WTC11 (cell line): Measurements from ENCODE around the gene PGAP6. TPM values are rescaled to one million over a fixed set of nuclear protein-coding genes. Genes with fewer than 3 reads are reported as not detected.

Source experiments
- ATAC-seq: fragments of 200-7000 bp; cut with Tn5 transposase; 2 replicates; pipeline ENCODE4 v1.10.0; 2021; ENCODE audit warnings: mild to moderate bottlenecking, moderate library complexity
- CTCF ChIA-PET: fragments of 300-600 bp; sonication (Branson Sonifier 250); formaldehyde crosslinking; loops from one replicate; lab custom pipeline; 2021; ENCODE audit warnings: antibody characterized with exemption; lab: Charles Lee
- POLR2A ChIA-PET: fragments of 350-600 bp; sonication (Branson Sonifier 250); formaldehyde crosslinking; loops from one replicate; lab custom pipeline; 2021; ENCODE audit warnings: antibody characterized with exemption; lab: Charles Lee
- DNase-seq: peaks from one replicate; pipeline ENCODE4 v3.0.0; 2021; ENCODE audit warnings: low spot score
- H3K27ac Mint-ChIP-seq: 2 replicates; pipeline ENCODE4 v1.8.0; 2021; ENCODE audit warnings: mixed read lengths
- H3K27me3 Mint-ChIP-seq: 2 replicates; pipeline ENCODE4 v1.8.0; 2021; ENCODE audit warnings: low read depth, mild to moderate bottlenecking, moderate library complexity, mixed read lengths
- H3K36me3 Mint-ChIP-seq: 2 replicates; pipeline ENCODE4 v1.8.0; 2021; ENCODE audit warnings: mixed read lengths
- H3K4me1 Mint-ChIP-seq: 2 replicates; pipeline ENCODE4 v1.8.0; 2022; ENCODE audit warnings: mixed read lengths
- H3K4me3 Mint-ChIP-seq: 2 replicates; pipeline ENCODE4 v1.8.0; 2021; ENCODE audit warnings: mild to moderate bottlenecking, moderate library complexity, mixed read lengths
- H3K9me3 Mint-ChIP-seq: 2 replicates; pipeline ENCODE4 v1.8.0; 2021; ENCODE audit warnings: mixed read lengths
- AR ChIP-seq: fragments of 250-450 bp; sonication (Bioruptor Pico); IDR thresholded peaks from 2 replicates; pipeline ENCODE4 v1.9.0; 2021; ENCODE audit warnings: mild to moderate bottlenecking
- CREM ChIP-seq: sonication (generic); formaldehyde crosslinking; IDR thresholded peaks from 2 replicates; pipeline ENCODE4 v1.8.1; 2022; ENCODE audit warnings: mild to moderate bottlenecking, missing genetic modification reagents, moderate library complexity
- ELF4 ChIP-seq: sonication (generic); formaldehyde crosslinking; IDR thresholded peaks from 2 replicates; pipeline ENCODE4 v1.8.1; 2022; ENCODE audit warnings: low read depth, mild to moderate bottlenecking, moderate library complexity, missing genetic modification reagents
- FOXK1 ChIP-seq: sonication (generic); formaldehyde crosslinking; IDR thresholded peaks from 2 replicates; pipeline ENCODE4 v1.8.0; 2022; ENCODE audit warnings: mild to moderate bottlenecking, moderate library complexity, missing genetic modification reagents
- HMGA2 ChIP-seq: fragments of 250-450 bp; sonication (Bioruptor Pico); IDR thresholded peaks from 2 replicates; pipeline ENCODE4 v1.4.0; 2021; ENCODE audit warnings: mild to moderate bottlenecking, moderate library complexity
- IRF2 ChIP-seq: sonication (generic); formaldehyde crosslinking; IDR thresholded peaks from 2 replicates; pipeline ENCODE4 v1.8.0; 2022; ENCODE audit warnings: low read depth, missing genetic modification reagents, borderline replicate concordance
- NFATC4 ChIP-seq: fragments of 250-450 bp; sonication (Bioruptor Pico); IDR thresholded peaks from 2 replicates; pipeline ENCODE4 v1.9.0; 2021; ENCODE audit warnings: mild to moderate bottlenecking
- PRDM15 ChIP-seq: sonication (generic); formaldehyde crosslinking; IDR thresholded peaks from 2 replicates; pipeline ENCODE4 v1.8.0; 2022; ENCODE audit warnings: missing genetic modification reagents
- TP53 ChIP-seq: sonication (generic); formaldehyde crosslinking; IDR thresholded peaks from 2 replicates; pipeline ENCODE4 v1.8.1; 2023; ENCODE audit warnings: mild to moderate bottlenecking, missing genetic modification reagents
- ZNF138 ChIP-seq: sonication (generic); formaldehyde crosslinking; conservative IDR thresholded peaks from 2 replicates; pipeline ENCODE4 v1.8.1; 2022; ENCODE audit warnings: mild to moderate bottlenecking, moderate library complexity, missing genetic modification reagents
- total RNA-seq: library from RNA; stranded (reverse); gene quantifications from 3 replicates; pipeline ENCODE4 v1.2.3, GENCODE V29; 2021
- TF ChIP-seq, protein P1 (sequence below): sonication (generic); formaldehyde crosslinking; IDR thresholded peaks from 2 replicates; pipeline ENCODE4 v1.8.0; 2023; ENCODE audit warnings: mild to moderate bottlenecking, missing genetic modification reagents
- TF ChIP-seq, protein P2 (sequence below): fragments of 250-450 bp; sonication (Bioruptor Pico); conservative IDR thresholded peaks from 2 replicates; pipeline ENCODE4 v1.9.0; 2021; ENCODE audit warnings: mild to moderate bottlenecking
- TF ChIP-seq, protein P3 (sequence below): sonication (generic); formaldehyde crosslinking; IDR thresholded peaks from 2 replicates; pipeline ENCODE4 v1.8.1; 2023; ENCODE audit warnings: mild to moderate bottlenecking, missing genetic modification reagents, moderate library complexity
- TF ChIP-seq, protein P4 (sequence below): sonication (generic); formaldehyde crosslinking; IDR thresholded peaks from 2 replicates; pipeline ENCODE4 v1.8.1; 2022; ENCODE audit warnings: mild to moderate bottlenecking, moderate library complexity, missing genetic modification reagents

The PGAP6 gene
- total RNA-seq, 1 experiment from 2014 or later, result 108 TPM

- TF ChIP-seq ZNF138 (CRISPR knock-in tag) (no peak), CREM (CRISPR knock-in tag) (no peak), PRDM15 (CRISPR knock-in tag) (no peak), AR (CRISPR knock-in tag) (no peak), TP53 (CRISPR knock-in tag) (no peak), IRF2 (CRISPR knock-in tag) (no peak)
- TF ChIP-seq, protein P1, sequence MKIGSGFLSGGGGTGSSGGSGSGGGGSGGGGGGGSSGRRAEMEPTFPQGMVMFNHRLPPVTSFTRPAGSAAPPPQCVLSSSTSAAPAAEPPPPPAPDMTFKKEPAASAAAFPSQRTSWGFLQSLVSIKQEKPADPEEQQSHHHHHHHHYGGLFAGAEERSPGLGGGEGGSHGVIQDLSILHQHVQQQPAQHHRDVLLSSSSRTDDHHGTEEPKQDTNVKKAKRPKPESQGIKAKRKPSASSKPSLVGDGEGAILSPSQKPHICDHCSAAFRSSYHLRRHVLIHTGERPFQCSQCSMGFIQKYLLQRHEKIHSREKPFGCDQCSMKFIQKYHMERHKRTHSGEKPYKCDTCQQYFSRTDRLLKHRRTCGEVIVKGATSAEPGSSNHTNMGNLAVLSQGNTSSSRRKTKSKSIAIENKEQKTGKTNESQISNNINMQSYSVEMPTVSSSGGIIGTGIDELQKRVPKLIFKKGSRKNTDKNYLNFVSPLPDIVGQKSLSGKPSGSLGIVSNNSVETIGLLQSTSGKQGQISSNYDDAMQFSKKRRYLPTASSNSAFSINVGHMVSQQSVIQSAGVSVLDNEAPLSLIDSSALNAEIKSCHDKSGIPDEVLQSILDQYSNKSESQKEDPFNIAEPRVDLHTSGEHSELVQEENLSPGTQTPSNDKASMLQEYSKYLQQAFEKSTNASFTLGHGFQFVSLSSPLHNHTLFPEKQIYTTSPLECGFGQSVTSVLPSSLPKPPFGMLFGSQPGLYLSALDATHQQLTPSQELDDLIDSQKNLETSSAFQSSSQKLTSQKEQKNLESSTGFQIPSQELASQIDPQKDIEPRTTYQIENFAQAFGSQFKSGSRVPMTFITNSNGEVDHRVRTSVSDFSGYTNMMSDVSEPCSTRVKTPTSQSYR (CRISPR knock-in tag), result no peak
- TF ChIP-seq, protein P2, sequence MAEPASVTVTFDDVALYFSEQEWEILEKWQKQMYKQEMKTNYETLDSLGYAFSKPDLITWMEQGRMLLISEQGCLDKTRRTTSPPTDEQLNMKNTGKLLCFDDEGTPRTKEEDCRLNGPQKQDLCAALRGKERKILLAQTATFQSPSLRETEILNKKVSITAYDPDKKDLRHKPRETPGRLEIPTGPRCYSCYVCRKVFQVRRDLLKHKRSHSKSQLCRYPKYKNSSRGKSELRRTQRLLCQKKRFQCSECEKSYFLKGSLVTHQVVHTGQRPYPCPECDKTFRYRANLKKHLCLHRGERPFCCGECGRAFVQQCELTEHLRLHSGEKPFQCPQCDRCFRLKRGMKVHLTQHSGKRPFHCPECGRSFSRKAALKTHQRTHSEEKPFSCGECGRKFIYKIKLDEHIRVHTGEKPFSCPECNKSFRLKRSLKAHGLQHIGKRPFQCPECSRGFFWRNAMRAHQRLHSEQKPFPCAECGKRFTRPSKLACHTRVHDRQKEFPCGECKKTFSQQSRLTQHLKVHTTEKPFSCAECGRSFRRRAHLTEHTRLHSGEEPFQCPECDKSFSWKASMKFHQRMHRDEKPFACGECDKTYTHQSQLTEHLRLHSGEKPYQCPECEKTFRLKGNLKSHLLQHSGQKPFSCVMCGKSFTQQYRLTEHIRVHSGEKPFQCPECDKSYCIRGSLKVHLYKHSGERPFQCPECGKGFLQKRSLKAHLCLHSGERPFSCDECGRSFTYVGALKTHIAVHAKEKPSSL, result no peak
Measured at GRCh38 chr16:324451-325334, 57.1 kb downstream of the PGAP6 start (continued).

DNA sequence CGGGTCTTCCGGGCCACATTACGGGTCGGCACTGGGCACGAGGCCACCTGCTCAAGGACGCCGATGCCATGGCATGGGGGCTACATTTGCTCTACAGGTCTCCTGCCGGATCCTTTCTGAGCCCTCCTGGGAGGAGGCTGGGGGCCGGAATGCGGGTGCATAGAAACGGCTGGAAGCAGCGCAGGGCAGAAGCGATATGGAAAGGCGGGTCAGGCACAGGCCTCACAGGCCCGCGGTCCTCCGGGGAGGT is 57.7 kb downstream of the PGAP6 start:
- H3K9me3 Mint-ChIP-seq, result no peaks in the 10 kb centered on the region
- ATAC-seq (no peak), DNase-seq (no peak)
- peaks cover under 1% of the 10 kb centered on the region; the same call in 1 of the 2 replicates for H3K36me3 Mint-ChIP-seq
- ChIA-PET CTCF (interaction anchor here (0.5 to 1.1 kb wide), 2 partner anchors 29 to 1577 kb away, joined by 4 to 8 read pairs; no protein-coding TSS in a partner anchor), POLR2A (interaction anchor here (0.6 kb wide), 1 partner anchor 943 kb away, joined by 3 read pairs; no protein-coding TSS in a partner anchor)
- H3K27me3 Mint-ChIP-seq, result no peaks in the 10 kb centered on the region
- peaks cover 19% of the 10 kb centered on the region for H3K4me1 Mint-ChIP-seq
- H3K4me3 Mint-ChIP-seq, result no peak overlapping the region
- H3K27ac Mint-ChIP-seq, result no peak overlapping the region
- no peak for TF ChIP-seq NFATC4 (CRISPR knock-in tag)
- no peak for TF ChIP-seq ELF4 (CRISPR knock-in tag)
- TF ChIP-seq, protein P3, sequence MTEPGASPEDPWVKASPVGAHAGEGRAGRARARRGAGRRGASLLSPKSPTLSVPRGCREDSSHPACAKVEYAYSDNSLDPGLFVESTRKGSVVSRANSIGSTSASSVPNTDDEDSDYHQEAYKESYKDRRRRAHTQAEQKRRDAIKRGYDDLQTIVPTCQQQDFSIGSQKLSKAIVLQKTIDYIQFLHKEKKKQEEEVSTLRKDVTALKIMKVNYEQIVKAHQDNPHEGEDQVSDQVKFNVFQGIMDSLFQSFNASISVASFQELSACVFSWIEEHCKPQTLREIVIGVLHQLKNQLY (CRISPR knock-in tag), result no peak
- no peak for TF ChIP-seq HMGA2 (CRISPR knock-in tag)
- no peak for TF ChIP-seq FOXK1 (CRISPR knock-in tag)
- no peak for TF ChIP-seq IRF2 (CRISPR knock-in tag)
- TF ChIP-seq, protein P4, sequence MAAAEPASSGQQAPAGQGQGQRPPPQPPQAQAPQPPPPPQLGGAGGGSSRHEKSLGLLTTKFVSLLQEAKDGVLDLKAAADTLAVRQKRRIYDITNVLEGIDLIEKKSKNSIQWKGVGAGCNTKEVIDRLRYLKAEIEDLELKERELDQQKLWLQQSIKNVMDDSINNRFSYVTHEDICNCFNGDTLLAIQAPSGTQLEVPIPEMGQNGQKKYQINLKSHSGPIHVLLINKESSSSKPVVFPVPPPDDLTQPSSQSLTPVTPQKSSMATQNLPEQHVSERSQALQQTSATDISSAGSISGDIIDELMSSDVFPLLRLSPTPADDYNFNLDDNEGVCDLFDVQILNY (CRISPR knock-in tag), result no peak
- TF ChIP-seq PRDM15 (CRISPR knock-in tag), result no peak
